Measurements from ENCODE around the gene UBE2L3. TPM values are rescaled to one million over a fixed set of nuclear protein-coding genes. Genes with fewer than 3 reads are reported as not detected.

Gene UBE2L3
- total and polyA plus RNA-seq, 2 of the 13 experiments (the other 11 are each of a cell fraction or from before 2014, with no cell fraction given): 30.2 to 58.1 TPM

DNA sequence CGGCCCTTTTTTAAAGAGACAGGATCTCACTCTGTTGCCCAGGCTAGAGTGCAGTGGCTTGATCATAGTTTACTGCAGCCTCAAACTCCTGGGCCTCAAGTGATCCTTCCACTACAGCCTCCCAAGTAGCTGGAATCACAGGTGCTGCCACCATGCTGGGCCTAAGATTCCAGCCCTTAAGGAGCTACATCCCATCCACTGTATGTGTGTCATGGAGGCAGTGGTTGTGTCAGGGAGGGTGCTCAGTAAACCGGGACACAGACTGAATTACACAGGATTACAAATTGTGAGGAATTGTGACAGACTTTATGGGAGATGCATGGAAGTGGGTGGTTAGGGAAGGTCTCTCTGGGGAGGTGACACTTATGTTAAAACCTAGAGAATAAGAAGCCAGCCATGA, 96.2 kb downstream of the UBE2L3 start (continued):
- TF ChIP-seq, protein P1, sequence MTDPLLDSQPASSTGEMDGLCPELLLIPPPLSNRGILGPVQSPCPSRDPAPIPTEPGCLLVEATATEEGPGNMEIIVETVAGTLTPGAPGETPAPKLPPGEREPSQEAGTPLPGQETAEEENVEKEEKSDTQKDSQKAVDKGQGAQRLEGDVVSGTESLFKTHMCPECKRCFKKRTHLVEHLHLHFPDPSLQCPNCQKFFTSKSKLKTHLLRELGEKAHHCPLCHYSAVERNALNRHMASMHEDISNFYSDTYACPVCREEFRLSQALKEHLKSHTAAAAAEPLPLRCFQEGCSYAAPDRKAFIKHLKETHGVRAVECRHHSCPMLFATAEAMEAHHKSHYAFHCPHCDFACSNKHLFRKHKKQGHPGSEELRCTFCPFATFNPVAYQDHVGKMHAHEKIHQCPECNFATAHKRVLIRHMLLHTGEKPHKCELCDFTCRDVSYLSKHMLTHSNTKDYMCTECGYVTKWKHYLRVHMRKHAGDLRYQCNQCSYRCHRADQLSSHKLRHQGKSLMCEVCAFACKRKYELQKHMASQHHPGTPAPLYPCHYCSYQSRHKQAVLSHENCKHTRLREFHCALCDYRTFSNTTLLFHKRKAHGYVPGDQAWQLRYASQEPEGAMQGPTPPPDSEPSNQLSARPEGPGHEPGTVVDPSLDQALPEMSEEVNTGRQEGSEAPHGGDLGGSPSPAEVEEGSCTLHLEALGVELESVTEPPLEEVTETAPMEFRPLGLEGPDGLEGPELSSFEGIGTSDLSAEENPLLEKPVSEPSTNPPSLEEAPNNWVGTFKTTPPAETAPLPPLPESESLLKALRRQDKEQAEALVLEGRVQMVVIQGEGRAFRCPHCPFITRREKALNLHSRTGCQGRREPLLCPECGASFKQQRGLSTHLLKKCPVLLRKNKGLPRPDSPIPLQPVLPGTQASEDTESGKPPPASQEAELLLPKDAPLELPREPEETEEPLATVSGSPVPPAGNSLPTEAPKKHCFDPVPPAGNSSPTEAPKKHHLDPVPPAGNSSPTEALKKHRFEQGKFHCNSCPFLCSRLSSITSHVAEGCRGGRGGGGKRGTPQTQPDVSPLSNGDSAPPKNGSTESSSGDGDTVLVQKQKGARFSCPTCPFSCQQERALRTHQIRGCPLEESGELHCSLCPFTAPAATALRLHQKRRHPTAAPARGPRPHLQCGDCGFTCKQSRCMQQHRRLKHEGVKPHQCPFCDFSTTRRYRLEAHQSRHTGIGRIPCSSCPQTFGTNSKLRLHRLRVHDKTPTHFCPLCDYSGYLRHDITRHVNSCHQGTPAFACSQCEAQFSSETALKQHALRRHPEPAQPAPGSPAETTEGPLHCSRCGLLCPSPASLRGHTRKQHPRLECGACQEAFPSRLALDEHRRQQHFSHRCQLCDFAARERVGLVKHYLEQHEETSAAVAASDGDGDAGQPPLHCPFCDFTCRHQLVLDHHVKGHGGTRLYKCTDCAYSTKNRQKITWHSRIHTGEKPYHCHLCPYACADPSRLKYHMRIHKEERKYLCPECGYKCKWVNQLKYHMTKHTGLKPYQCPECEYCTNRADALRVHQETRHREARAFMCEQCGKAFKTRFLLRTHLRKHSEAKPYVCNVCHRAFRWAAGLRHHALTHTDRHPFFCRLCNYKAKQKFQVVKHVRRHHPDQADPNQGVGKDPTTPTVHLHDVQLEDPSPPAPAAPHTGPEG (CRISPR knock-in tag; IDR thresholded peaks at IDR 0.05): no peak
- TF ChIP-seq KDM6A (CRISPR knock-in tag; IDR thresholded peaks at IDR 0.05; ENCODE audit: low read depth) (no peak), IKZF5 (CRISPR knock-in tag; IDR thresholded peaks at IDR 0.05) (no peak), SRSF1 (optimal IDR thresholded peaks at IDR 0.05; ENCODE audit: low read depth, low read length) (no peak), CEBPG (CRISPR knock-in tag; IDR thresholded peaks at IDR 0.05) (no peak), ZNF329 (CRISPR knock-in tag; IDR thresholded peaks at IDR 0.05; ENCODE audit: low read depth) (no peak), ZNF3 (CRISPR knock-in tag; IDR thresholded peaks at IDR 0.05) (no peak)
- TF ChIP-seq, protein P2, sequence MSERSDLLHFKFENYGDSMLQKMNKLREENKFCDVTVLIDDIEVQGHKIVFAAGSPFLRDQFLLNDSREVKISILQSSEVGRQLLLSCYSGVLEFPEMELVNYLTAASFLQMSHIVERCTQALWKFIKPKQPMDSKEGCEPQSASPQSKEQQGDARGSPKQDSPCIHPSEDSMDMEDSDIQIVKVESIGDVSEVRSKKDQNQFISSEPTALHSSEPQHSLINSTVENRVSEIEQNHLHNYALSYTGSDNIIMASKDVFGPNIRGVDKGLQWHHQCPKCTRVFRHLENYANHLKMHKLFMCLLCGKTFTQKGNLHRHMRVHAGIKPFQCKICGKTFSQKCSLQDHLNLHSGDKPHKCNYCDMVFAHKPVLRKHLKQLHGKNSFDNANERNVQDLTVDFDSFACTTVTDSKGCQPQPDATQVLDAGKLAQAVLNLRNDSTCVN (CRISPR knock-in tag; IDR thresholded peaks at IDR 0.05; ENCODE audit: borderline replicate concordance): no peak
- TF ChIP-seq, protein P3, sequence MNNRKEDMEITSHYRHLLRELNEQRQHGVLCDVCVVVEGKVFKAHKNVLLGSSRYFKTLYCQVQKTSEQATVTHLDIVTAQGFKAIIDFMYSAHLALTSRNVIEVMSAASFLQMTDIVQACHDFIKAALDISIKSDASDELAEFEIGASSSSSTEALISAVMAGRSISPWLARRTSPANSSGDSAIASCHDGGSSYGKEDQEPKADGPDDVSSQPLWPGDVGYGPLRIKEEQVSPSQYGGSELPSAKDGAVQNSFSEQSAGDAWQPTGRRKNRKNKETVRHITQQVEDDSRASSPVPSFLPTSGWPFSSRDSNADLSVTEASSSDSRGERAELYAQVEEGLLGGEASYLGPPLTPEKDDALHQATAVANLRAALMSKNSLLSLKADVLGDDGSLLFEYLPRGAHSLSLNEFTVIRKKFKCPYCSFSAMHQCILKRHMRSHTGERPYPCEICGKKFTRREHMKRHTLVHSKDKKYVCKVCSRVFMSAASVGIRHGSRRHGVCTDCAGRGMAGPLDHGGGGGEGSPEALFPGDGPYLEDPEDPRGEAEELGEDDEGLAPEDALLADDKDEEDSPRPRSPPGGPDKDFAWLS (CRISPR knock-in tag; IDR thresholded peaks at IDR 0.05; ENCODE audit: borderline replicate concordance): no peak
